SK-N-SH (cell line): Measurements from ENCODE around the gene GLE1. TPM values are rescaled to one million over a fixed set of nuclear protein-coding genes. Genes with fewer than 3 reads are reported as not detected.

ENCODE experiments used
- CTCF ChIA-PET: fragments of 300-600, 350-600 bp; formaldehyde crosslinking; extraction: SDS; loops from one replicate; lab custom pipeline; 2021; lab: Yijun Ruan, JAX
- POLR2A ChIA-PET: fragments of 350-600 bp; sonication (Branson Sonifier 250); formaldehyde crosslinking; extraction: SDS; loops from one replicate; lab custom pipeline; 2020; ENCODE audit warnings: antibody characterized with exemption, inconsistent platforms; lab: Yijun Ruan, JAX
- DNase-seq: peaks from one replicate; pipeline ENCODE4 v3.0.0; 2012
- H2AFZ ChIP-seq: fragments of 200-600 bp; sonication (generic); 2 replicates; pipeline ENCODE4 v1.8.1; 2016; ENCODE audit warnings: antibody characterized with exemption, mild to moderate bottlenecking, low read depth
- H3F3A ChIP-seq: fragments of 200-600 bp; sonication (generic); replicated peaks from 2 replicates; pipeline ENCODE3; 2016; ENCODE audit warnings: antibody characterized with exemption, mild to moderate bottlenecking; ENCODE audit not compliant: insufficient read depth
- H3K27ac ChIP-seq, 2 experiments: fragments of 200-500 bp in 1 of 2; fragments of 200-600 bp in 1 of 2; sonication (Bioruptor generic) in 1 of 2; sonication (generic), shearing (Covaris generic) in 1 of 2; 2 replicates each; pipeline versions ENCODE4 v1.5.1 to v1.6.1; 2014 to 2016; ENCODE audit warnings: low read depth in 2 of 2, inconsistent platforms in 1 of 2, low read length in 1 of 2, mild to moderate bottlenecking in 1 of 2, mixed read lengths in 1 of 2
- H3K27me3 ChIP-seq: fragments of 200-600 bp; sonication (generic), shearing (Covaris generic); 2 replicates; pipeline ENCODE4 v1.6.1; 2016; ENCODE audit warnings: mixed run types; ENCODE audit not compliant: insufficient read depth
- H3K36me3 ChIP-seq, 2 experiments: fragments of 200-500 bp in 1 of 2; fragments of 200-600 bp in 1 of 2; sonication (Bioruptor generic) in 1 of 2; sonication (generic) in 1 of 2; replicated peaks in 1 of 2; 2 replicates each; pipeline versions ENCODE3 to v1.5.1; 2014 to 2016; ENCODE audit warnings: low read length in 1 of 2, mild to moderate bottlenecking in 1 of 2; ENCODE audit not compliant: insufficient read depth in 2 of 2, control insufficient read depth in 1 of 2
- H3K4me1 ChIP-seq, 2 experiments: fragments of 200-500 bp in 1 of 2; fragments of 200-600 bp in 1 of 2; sonication (Bioruptor generic) in 1 of 2; sonication (generic), shearing (Covaris generic) in 1 of 2; 2 replicates each; pipeline versions ENCODE4 v1.5.1 to v1.6.1; 2014 to 2016; ENCODE audit warnings: low read depth in 1 of 2, low read length in 1 of 2, mixed run types in 1 of 2; ENCODE audit not compliant: insufficient read depth in 2 of 2, control insufficient read depth in 1 of 2
- H3K4me2 ChIP-seq: fragments of 200-600 bp; sonication (generic), shearing (Covaris generic); 2 replicates; pipeline ENCODE4 v1.6.1; 2017; ENCODE audit warnings: mixed run types
- H3K4me3 ChIP-seq, 2 experiments: fragments of 200-500 bp in 1 of 2; fragments of 200-600 bp in 1 of 2; sonication (Bioruptor generic) in 1 of 2; sonication (generic), shearing (Covaris generic) in 1 of 2; 2 replicates each; pipeline versions ENCODE4 v1.5.1 to v1.8.1; 2014 to 2016; ENCODE audit warnings: low read depth in 2 of 2, inconsistent platforms in 1 of 2, low read length in 1 of 2, mild to moderate bottlenecking in 1 of 2, mixed read lengths in 1 of 2, moderate library complexity in 1 of 2
- H3K79me2 ChIP-seq: fragments of 200-600 bp; sonication (generic); 2 replicates; pipeline ENCODE4 v1.8.1; 2017; ENCODE audit warnings: mild to moderate bottlenecking; ENCODE audit not compliant: insufficient read depth
- H3K9ac ChIP-seq: fragments of 200-600 bp; sonication (generic); 2 replicates; pipeline ENCODE4 v1.6.1; 2017; ENCODE audit warnings: mixed run types
- H3K9me2 ChIP-seq: fragments of 200-600 bp; sonication (generic); 2 replicates; pipeline ENCODE4 v1.6.1; 2017; ENCODE audit warnings: mixed run types
- H3K9me3 ChIP-seq: fragments of 200-600 bp; sonication (generic); 2 replicates; pipeline ENCODE4 v1.6.1; 2017; ENCODE audit warnings: mixed run types, mild to moderate bottlenecking, moderate library complexity
- H4K20me1 ChIP-seq: fragments of 200-600 bp; sonication (generic); 2 replicates; pipeline ENCODE4 v1.6.1; 2017; ENCODE audit warnings: mild to moderate bottlenecking, mixed run types; ENCODE audit not compliant: insufficient read depth
- ELF1 ChIP-seq: IDR thresholded peaks from 2 replicates; pipeline ENCODE4 v1.4.0; 2012
- EP300 ChIP-seq, 2 experiments: IDR thresholded peaks; 2 replicates each; pipeline versions ENCODE4 v1.4.0 to v1.6.1; 2012; ENCODE audit warnings: borderline replicate concordance in 1 of 2, low read depth in 1 of 2, low read length in 1 of 2
- GABPA ChIP-seq: IDR thresholded peaks from 2 replicates; pipeline ENCODE4 v1.4.0; 2012; ENCODE audit warnings: low read depth, mild to moderate bottlenecking
- JUND ChIP-seq: IDR thresholded peaks from 2 replicates; pipeline ENCODE4 v1.4.0; 2012
- MEF2A ChIP-seq: IDR thresholded peaks from 2 replicates; pipeline ENCODE4 v1.4.0; 2012; ENCODE audit warnings: low read depth, borderline replicate concordance
- MXI1 ChIP-seq: IDR thresholded peaks from 2 replicates; pipeline ENCODE4 v1.6.1; 2012; ENCODE audit warnings: mild to moderate bottlenecking, low read depth, low read length, improper control_type of control experiment
- NFIC ChIP-seq: IDR thresholded peaks from 2 replicates; pipeline ENCODE4 v1.4.0; 2012; ENCODE audit warnings: borderline replicate concordance
- POLR2AphosphoS5 ChIP-seq: IDR thresholded peaks from 2 replicates; pipeline ENCODE4 v1.6.1; 2012; ENCODE audit warnings: low read depth, low read length
- RCOR1 ChIP-seq: fragments of 150-350 bp; IDR thresholded peaks from 2 replicates; pipeline ENCODE4 v1.6.1; 2017; ENCODE audit warnings: antibody characterized with exemption, low read length
- RFX5 ChIP-seq: IDR thresholded peaks from 2 replicates; pipeline ENCODE4 v1.6.1; 2012; ENCODE audit warnings: mild to moderate bottlenecking, improper control_type of control experiment, low read length
- RXRA ChIP-seq: IDR thresholded peaks from 2 replicates; pipeline ENCODE4 v1.4.0; 2012; ENCODE audit warnings: low read depth, mild to moderate bottlenecking, borderline replicate concordance
- SMC3 ChIP-seq: IDR thresholded peaks from 2 replicates; pipeline ENCODE4 v1.6.1; 2012; ENCODE audit warnings: low read depth, low read length, improper control_type of control experiment
- TAF1 ChIP-seq: IDR thresholded peaks from 2 replicates; pipeline ENCODE4 v1.6.1; 2012; ENCODE audit warnings: low read depth, mild to moderate bottlenecking, low read length, moderate library complexity, borderline replicate concordance
- TEAD4 ChIP-seq: IDR thresholded peaks from 2 replicates; pipeline ENCODE4 v1.4.0; 2012; ENCODE audit warnings: mild to moderate bottlenecking, borderline replicate concordance; ENCODE audit not compliant: insufficient read depth
- WGBS: methylation state at CpG from one replicate; pipeline ENCODE4 v1.1.6; 2017; ENCODE audit warnings: low lambda C conversion rate; 5-methylcytosine and 5-hydroxymethylcytosine counted together
- polyA plus RNA-seq, 3 experiments: library from polyadenylated mRNA; depleted of rRNA; stranded (reverse); fragments of >200 nt; gene quantifications; 2 replicates each; pipeline ENCODE4 v1.2.3, GENCODE V29; 2012
- TF ChIP-seq, protein P1 (sequence below): fragments of 150-350 bp; IDR thresholded peaks from 2 replicates; pipeline ENCODE4 v1.6.1; 2017; ENCODE audit warnings: antibody characterized with exemption, low read length, low read depth, borderline replicate concordance
- TF ChIP-seq, protein P2 (sequence below): IDR thresholded peaks from 2 replicates; pipeline ENCODE4 v1.4.0; 2012; ENCODE audit warnings: low read depth, borderline replicate concordance
- TF ChIP-seq, protein P3 (sequence below): IDR thresholded peaks from 2 replicates; pipeline ENCODE4; 2012
- TF ChIP-seq, protein P4 (sequence below): IDR thresholded peaks from 2 replicates; pipeline ENCODE4 v1.4.0; 2012; ENCODE audit warnings: low read depth, borderline replicate concordance

The GLE1 gene
- polyA plus RNA-seq, 1 of the 3 experiments (the other 2 are of a cell fraction), result 13.8 TPM

DNA sequence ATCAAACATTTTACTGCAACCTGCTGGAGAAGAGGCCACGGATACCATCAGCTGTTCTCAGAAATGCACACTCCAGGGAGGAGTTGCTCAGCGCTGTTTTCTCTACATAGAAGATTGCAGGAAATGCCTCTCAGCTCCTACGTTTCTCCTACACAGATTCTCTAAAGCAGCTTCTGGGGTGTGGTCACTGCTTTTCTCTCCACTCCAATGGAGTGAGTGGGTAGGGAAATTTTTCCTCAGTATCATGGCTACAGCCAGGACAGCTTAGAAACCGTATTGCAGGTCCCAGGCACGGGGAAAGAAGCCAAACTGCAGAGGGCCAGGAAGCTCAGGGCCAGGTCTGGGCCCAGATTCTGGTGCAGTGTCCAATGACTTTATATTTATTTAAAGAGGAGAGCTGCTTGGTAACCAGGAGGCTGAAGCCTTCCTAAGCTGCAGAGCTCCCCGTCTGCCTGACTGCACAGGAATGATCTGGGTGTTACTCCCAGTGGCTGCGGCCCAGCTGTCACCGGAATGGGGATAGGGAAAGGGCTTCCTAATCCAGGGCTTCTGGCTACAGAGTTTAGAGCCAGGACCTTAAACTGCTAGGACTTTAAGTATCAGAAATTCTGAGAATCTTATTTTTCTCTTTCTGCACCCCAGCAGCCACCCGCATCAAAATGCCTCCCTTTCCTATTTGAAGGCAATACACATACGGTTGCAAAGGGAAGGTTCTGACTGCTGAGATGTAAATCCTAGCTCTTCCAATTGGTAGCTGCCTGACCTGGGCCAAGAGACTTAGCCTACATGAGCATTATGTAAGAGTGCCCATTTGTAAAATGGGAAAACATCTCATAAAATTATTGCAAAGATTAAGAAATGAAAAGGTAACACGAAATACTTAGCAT, 46.5 kb downstream of the GLE1 start:
- Histone ChIP-seq H3K4me3 (peak overlapping the region; percentile 72 to 92), H3K36me3 (peaks cover 0 to 3% of the 10 kb centered on the region in 2 experiments), H3K79me2 (peaks cover 36% of the 10 kb centered on the region), H3F3A (peaks cover 29% of the 10 kb centered on the region), H3K4me2 (peak overlapping the region; percentile 87), H3K9ac (peak overlapping the region; percentile 83), H3K27me3 (no peaks in the 10 kb centered on the region), H4K20me1 (peaks cover 27% of the 10 kb centered on the region), H3K27ac (peak overlapping the region; percentile 76 to 84), H2AFZ (peak overlapping the region; percentile 92), H3K9me3 (no peaks in the 10 kb centered on the region), H3K4me1 (peaks cover 29 to 33% of the 10 kb centered on the region in 2 experiments), H3K9me2 (no peaks in the 10 kb centered on the region)
- no peak for DNase-seq
- 72% methylated on average over 8 of the region's 11 CpGs for WGBS
- TF ChIP-seq, protein P1, sequence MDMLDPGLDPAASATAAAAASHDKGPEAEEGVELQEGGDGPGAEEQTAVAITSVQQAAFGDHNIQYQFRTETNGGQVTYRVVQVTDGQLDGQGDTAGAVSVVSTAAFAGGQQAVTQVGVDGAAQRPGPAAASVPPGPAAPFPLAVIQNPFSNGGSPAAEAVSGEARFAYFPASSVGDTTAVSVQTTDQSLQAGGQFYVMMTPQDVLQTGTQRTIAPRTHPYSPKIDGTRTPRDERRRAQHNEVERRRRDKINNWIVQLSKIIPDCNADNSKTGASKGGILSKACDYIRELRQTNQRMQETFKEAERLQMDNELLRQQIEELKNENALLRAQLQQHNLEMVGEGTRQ, result no peak
- TF ChIP-seq SMC3, result no peak
- TF ChIP-seq, protein P2, sequence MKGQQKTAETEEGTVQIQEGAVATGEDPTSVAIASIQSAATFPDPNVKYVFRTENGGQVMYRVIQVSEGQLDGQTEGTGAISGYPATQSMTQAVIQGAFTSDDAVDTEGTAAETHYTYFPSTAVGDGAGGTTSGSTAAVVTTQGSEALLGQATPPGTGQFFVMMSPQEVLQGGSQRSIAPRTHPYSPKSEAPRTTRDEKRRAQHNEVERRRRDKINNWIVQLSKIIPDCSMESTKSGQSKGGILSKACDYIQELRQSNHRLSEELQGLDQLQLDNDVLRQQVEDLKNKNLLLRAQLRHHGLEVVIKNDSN, result no peak
- TF ChIP-seq GABPA, result no peak
- no peak for TF ChIP-seq NFIC
- no peak for TF ChIP-seq MXI1
- no peak for TF ChIP-seq JUND
- TF ChIP-seq, protein P3, sequence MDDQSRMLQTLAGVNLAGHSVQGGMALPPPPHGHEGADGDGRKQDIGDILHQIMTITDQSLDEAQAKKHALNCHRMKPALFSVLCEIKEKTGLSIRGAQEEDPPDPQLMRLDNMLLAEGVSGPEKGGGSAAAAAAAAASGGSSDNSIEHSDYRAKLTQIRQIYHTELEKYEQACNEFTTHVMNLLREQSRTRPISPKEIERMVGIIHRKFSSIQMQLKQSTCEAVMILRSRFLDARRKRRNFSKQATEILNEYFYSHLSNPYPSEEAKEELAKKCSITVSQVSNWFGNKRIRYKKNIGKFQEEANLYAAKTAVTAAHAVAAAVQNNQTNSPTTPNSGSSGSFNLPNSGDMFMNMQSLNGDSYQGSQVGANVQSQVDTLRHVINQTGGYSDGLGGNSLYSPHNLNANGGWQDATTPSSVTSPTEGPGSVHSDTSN, result no peak
- CTCF ChIA-PET, result interaction anchor here (0.9 to 2.7 kb wide), 9 partner anchors 10 to 189 kb away, joined by 3 to 10 read pairs (median 4); no protein-coding TSS in a partner anchor
- POLR2A ChIA-PET, result interaction anchor here (0.6 to 3.7 kb wide), 8 partner anchors 8 to 103 kb away, joined by 3 to 15 read pairs (median 4); partner anchors contain the start of gene GLE1

DNA sequence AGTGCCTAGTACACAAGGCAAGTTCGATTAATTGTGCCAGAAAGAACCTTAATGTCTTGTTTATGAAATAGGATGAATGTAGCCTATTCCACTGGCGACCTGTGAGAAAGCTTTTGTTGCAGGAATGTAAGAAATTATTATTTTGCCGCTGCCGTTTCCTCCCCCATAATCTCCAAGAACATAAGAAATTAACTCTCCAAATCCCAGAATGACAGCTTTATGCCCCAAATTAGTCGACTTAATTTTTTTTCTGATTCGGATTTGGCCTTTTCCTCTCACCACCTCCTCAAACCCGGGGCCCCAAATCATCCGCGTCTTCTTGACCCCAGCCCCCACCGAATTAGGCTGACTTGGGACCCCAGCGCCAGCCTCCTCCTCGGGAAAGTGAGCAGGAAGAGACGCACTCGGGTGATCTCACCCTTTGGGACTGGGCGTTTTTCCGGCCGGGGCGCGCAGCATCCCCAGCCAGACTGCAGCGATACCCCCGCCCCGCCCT, 47.2 kb downstream of the GLE1 start:
- H3K27me3 ChIP-seq, result no peaks in the 10 kb centered on the region
- H3F3A ChIP-seq, result peaks cover 34% of the 10 kb centered on the region
- ChIA-PET CTCF (interaction anchor here (0.9 to 2.7 kb wide), 8 partner anchors 8 to 190 kb away, joined by 3 to 8 read pairs (median 4); no protein-coding TSS in a partner anchor), POLR2A (interaction anchor here (0.6 to 3.7 kb wide), 11 partner anchors 7 to 181 kb away, joined by 3 to 15 read pairs (median 3); partner anchors contain the start of genes GLE1 and URM1)
- H3K9ac ChIP-seq, result peak overlapping the region; percentile 83
- H3K4me1 ChIP-seq, result peaks cover 29 to 39% of the 10 kb centered on the region in 2 experiments
- no peak for DNase-seq
- H3K36me3 ChIP-seq, result peaks cover 3 to 8% of the 10 kb centered on the region in 2 experiments
- no peaks in the 10 kb centered on the region for H3K9me3 ChIP-seq
- peaks cover 34% of the 10 kb centered on the region for H4K20me1 ChIP-seq
- H3K79me2 ChIP-seq, result peaks cover 42% of the 10 kb centered on the region
- peak overlapping the region; percentile 92 for H2AFZ ChIP-seq
- peak overlapping the region; percentile 87 for H3K4me2 ChIP-seq
- H3K4me3 ChIP-seq, result peak overlapping the region; percentile 72 to 92
- peak overlapping the region; percentile 76 to 84 for H3K27ac ChIP-seq
- H3K9me2 ChIP-seq, result no peaks in the 10 kb centered on the region
- 6% methylated on average over 19 of the region's 22 CpGs for WGBS
- TF ChIP-seq RXRA (no peak), ELF1 (no peak), RFX5 (0 out of 2 replicates have a peak, but pooled peaks have one; percentile 20), MEF2A (no peak), TAF1 (no peak), POLR2AphosphoS5 (no peak; the same call in 1 of the 2 replicates), TEAD4 (0 out of 2 replicates have a peak, but pooled peaks have one; percentile 28), EP300 (IDR thresholded peaks at IDR 0.05; ENCODE audit: borderline replicate concordance in 1 of 2, low read depth in 1 of 2, low read length in 1 of 2) (no peak), NFIC (no peak), RCOR1 (no peak)
- TF ChIP-seq, protein P3, result no peak
- TF ChIP-seq, protein P4, sequence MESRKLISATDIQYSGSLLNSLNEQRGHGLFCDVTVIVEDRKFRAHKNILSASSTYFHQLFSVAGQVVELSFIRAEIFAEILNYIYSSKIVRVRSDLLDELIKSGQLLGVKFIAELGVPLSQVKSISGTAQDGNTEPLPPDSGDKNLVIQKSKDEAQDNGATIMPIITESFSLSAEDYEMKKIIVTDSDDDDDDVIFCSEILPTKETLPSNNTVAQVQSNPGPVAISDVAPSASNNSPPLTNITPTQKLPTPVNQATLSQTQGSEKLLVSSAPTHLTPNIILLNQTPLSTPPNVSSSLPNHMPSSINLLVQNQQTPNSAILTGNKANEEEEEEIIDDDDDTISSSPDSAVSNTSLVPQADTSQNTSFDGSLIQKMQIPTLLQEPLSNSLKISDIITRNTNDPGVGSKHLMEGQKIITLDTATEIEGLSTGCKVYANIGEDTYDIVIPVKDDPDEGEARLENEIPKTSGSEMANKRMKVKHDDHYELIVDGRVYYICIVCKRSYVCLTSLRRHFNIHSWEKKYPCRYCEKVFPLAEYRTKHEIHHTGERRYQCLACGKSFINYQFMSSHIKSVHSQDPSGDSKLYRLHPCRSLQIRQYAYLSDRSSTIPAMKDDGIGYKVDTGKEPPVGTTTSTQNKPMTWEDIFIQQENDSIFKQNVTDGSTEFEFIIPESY, result no peak
